Neural progenitor cell (in vitro differentiated cells): ENCODE results near the gene MACROD2. TPM values are rescaled to one million over a fixed set of nuclear protein-coding genes. Genes with fewer than 3 reads are reported as not detected.

Experiments used
- DNase-seq: peaks from one replicate; pipeline ENCODE4 v3.0.0-alpha.2; 2016; ENCODE audit warnings: low spot score
- H2AFZ ChIP-seq: fragments of 200-600 bp; sonication (generic); replicated peaks from 2 replicates; pipeline ENCODE4 v1.6.1; 2016; ENCODE audit warnings: antibody characterized with exemption
- H3F3A ChIP-seq: fragments of 200-600 bp; sonication (generic); 2 replicates; pipeline ENCODE4 v1.6.1; 2016; ENCODE audit warnings: antibody characterized with exemption, low read depth
- H3K27ac ChIP-seq: fragments of 200-600 bp; sonication (generic); 2 replicates; pipeline ENCODE4 v1.5.1; 2016; ENCODE audit warnings: mild to moderate bottlenecking
- H3K27me3 ChIP-seq: fragments of 200-600 bp; sonication (generic); 2 replicates; pipeline ENCODE4 v1.6.1; 2016; ENCODE audit warnings: mild to moderate bottlenecking, moderate library complexity
- H3K36me3 ChIP-seq: fragments of 200-600 bp; sonication (generic); 2 replicates; pipeline ENCODE4 v1.5.1; 2016
- H3K4me1 ChIP-seq: fragments of 200-600 bp; sonication (generic); 2 replicates; pipeline ENCODE4 v1.6.1; 2016; ENCODE audit warnings: mixed run types
- H3K4me2 ChIP-seq: fragments of 200-600 bp; sonication (generic); 2 replicates; pipeline ENCODE4 v1.6.1; 2016
- H3K4me3 ChIP-seq: fragments of 200-600 bp; sonication (generic); 2 replicates; pipeline ENCODE4 v1.5.1; 2016
- H3K79me2 ChIP-seq: fragments of 200-600 bp; sonication (generic); 2 replicates; pipeline ENCODE4 v1.6.1; 2016; ENCODE audit warnings: low read depth
- H3K9ac ChIP-seq: fragments of 200-600 bp; sonication (generic); 2 replicates; pipeline ENCODE4 v1.6.1; 2016
- H3K9me3 ChIP-seq: fragments of 200-600 bp; sonication (generic); 2 replicates; pipeline ENCODE4 v1.5.1; 2016; ENCODE audit warnings: low read depth
- H4K20me1 ChIP-seq: fragments of 200-600 bp; sonication (generic); 2 replicates; pipeline ENCODE4 v1.6.1; 2016; ENCODE audit warnings: low read depth
- H3K27ac Mint-ChIP-seq: 3 replicates; pipeline ENCODE4 v1.8.0; 2021; ENCODE audit warnings: mixed read lengths
- H3K27me3 Mint-ChIP-seq: 2 replicates; pipeline ENCODE4 v1.8.0; 2022; ENCODE audit warnings: low read depth, mild to moderate bottlenecking, inconsistent platforms, moderate library complexity, mixed read lengths; ENCODE audit not compliant: insufficient read depth
- H3K36me3 Mint-ChIP-seq: 3 replicates; pipeline ENCODE4 v1.8.0; 2021; ENCODE audit warnings: mixed read lengths
- H3K4me1 Mint-ChIP-seq: 3 replicates; pipeline ENCODE4 v1.8.0; 2021; ENCODE audit warnings: mixed read lengths
- H3K4me3 Mint-ChIP-seq: 3 replicates; pipeline ENCODE4 v1.8.0; 2021; ENCODE audit warnings: mild to moderate bottlenecking, moderate library complexity, mixed read lengths
- H3K9me3 Mint-ChIP-seq: 3 replicates; pipeline ENCODE4 v1.8.0; 2020; ENCODE audit warnings: mixed read lengths
- EZH2 ChIP-seq: fragments of 200-600 bp; sonication (generic); IDR thresholded peaks from 2 replicates; pipeline ENCODE4 v1.6.1; 2017; ENCODE audit warnings: antibody characterized with exemption, mild to moderate bottlenecking, moderate library complexity
- EZH2phosphoT487 ChIP-seq: fragments of 200-600 bp; sonication (generic); IDR thresholded peaks from 2 replicates; pipeline ENCODE4 v1.6.1; 2017; ENCODE audit warnings: antibody characterized with exemption
- total RNA-seq: library from RNA; depleted of rRNA; stranded (reverse); fragments of >200 nt; gene quantifications from 2 replicates; pipeline ENCODE4 v1.2.3, GENCODE V29; 2015; ENCODE audit warnings: low replicate concordance
- TF ChIP-seq, protein P1 (sequence below): fragments of 200-600 bp; sonication (generic); IDR thresholded peaks from 2 replicates; pipeline ENCODE4 v1.5.1; 2017; ENCODE audit warnings: antibody characterized with exemption, mild to moderate bottlenecking

The MACROD2 gene
- total RNA-seq, 1 donor from 2014 or later: 11.9 TPM

GRCh38 chr20:14481863-14482262 lies 486.5 kb downstream of the MACROD2 start:
- H3F3A ChIP-seq: no peaks in the 10 kb centered on the region
- no peaks in the 10 kb centered on the region for H4K20me1 ChIP-seq
- H3K36me3 Mint-ChIP-seq: no peaks in the 10 kb centered on the region
- no peak for TF ChIP-seq EZH2phosphoT487
- TF ChIP-seq, protein P1, sequence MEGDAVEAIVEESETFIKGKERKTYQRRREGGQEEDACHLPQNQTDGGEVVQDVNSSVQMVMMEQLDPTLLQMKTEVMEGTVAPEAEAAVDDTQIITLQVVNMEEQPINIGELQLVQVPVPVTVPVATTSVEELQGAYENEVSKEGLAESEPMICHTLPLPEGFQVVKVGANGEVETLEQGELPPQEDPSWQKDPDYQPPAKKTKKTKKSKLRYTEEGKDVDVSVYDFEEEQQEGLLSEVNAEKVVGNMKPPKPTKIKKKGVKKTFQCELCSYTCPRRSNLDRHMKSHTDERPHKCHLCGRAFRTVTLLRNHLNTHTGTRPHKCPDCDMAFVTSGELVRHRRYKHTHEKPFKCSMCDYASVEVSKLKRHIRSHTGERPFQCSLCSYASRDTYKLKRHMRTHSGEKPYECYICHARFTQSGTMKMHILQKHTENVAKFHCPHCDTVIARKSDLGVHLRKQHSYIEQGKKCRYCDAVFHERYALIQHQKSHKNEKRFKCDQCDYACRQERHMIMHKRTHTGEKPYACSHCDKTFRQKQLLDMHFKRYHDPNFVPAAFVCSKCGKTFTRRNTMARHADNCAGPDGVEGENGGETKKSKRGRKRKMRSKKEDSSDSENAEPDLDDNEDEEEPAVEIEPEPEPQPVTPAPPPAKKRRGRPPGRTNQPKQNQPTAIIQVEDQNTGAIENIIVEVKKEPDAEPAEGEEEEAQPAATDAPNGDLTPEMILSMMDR: no peak
- TF ChIP-seq EZH2: no peak
- DNase-seq: no peak
- no peaks in the 10 kb centered on the region for H3K36me3 ChIP-seq
- H3K9me3 ChIP-seq: no peaks in the 10 kb centered on the region
- H3K27me3 ChIP-seq: no peaks in the 10 kb centered on the region
- H3K4me3 Mint-ChIP-seq: no peak overlapping the region
- H3K9ac ChIP-seq: no peak overlapping the region
- H3K4me1 ChIP-seq: no peaks in the 10 kb centered on the region
- H3K4me3 ChIP-seq: no peak overlapping the region
- H3K27ac ChIP-seq: no peak overlapping the region
- no peak overlapping the region for H3K27ac Mint-ChIP-seq
- H2AFZ ChIP-seq: no peak overlapping the region
- H3K4me2 ChIP-seq: no peak overlapping the region
- peaks cover 6% of the 10 kb centered on the region for H3K4me1 Mint-ChIP-seq
- no peaks in the 10 kb centered on the region for H3K79me2 ChIP-seq
- H3K9me3 Mint-ChIP-seq: no peaks in the 10 kb centered on the region
- no peaks in the 10 kb centered on the region for H3K27me3 Mint-ChIP-seq

DNA sequence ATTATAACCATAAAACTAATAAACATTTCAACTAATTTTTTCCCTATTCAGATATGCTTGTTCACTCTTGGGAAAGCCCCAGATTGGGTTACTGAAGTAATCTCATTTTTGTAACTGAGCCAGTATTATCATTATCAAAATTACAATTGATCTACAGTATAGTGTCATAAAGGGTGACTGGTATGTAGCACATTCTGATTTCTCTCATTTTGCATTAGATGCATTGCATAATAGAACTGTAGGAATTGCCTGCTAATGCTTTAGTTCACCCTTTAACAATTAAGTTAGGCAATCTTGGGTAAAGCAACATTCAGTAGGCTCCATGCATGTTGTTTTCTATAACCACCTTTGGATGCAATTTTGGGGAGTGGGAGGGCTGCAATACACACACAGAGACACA lies 492.9 kb downstream of the MACROD2 start:
- no peaks in the 10 kb centered on the region for H4K20me1 ChIP-seq
- H3K4me3 ChIP-seq: no peak overlapping the region
- no peak overlapping the region for H3K4me2 ChIP-seq
- no peaks in the 10 kb centered on the region for H3K79me2 ChIP-seq
- no peak overlapping the region for H3K27ac Mint-ChIP-seq
- no peak overlapping the region for H3K9ac ChIP-seq
- peaks cover 2% of the 10 kb centered on the region for H3K4me1 Mint-ChIP-seq
- H3K4me1 ChIP-seq: no peaks in the 10 kb centered on the region
- H3F3A ChIP-seq: no peaks in the 10 kb centered on the region
- no peaks in the 10 kb centered on the region for H3K36me3 Mint-ChIP-seq
- H3K27me3 ChIP-seq: no peaks in the 10 kb centered on the region
- TF ChIP-seq, protein P1: no peak
- TF ChIP-seq EZH2 (no peak), EZH2phosphoT487 (no peak)
- H3K27me3 Mint-ChIP-seq: no peaks in the 10 kb centered on the region
- no peaks in the 10 kb centered on the region for H3K36me3 ChIP-seq
- DNase-seq: no peak
- no peaks in the 10 kb centered on the region for H3K9me3 Mint-ChIP-seq
- H2AFZ ChIP-seq: no peak overlapping the region
- H3K9me3 ChIP-seq: no peaks in the 10 kb centered on the region
- no peak overlapping the region for H3K4me3 Mint-ChIP-seq
- no peak overlapping the region for H3K27ac ChIP-seq

- Histone ChIP-seq H3K4me3 (no peak overlapping the region), H3K36me3 (no peaks in the 10 kb centered on the region), H2AFZ (no peak overlapping the region), H3K4me1 (no peaks in the 10 kb centered on the region), H3K9ac (no peak overlapping the region), H3K9me3 (no peaks in the 10 kb centered on the region), H3F3A (no peaks in the 10 kb centered on the region), H4K20me1 (no peaks in the 10 kb centered on the region), H3K27ac (no peak overlapping the region), H3K27me3 (no peaks in the 10 kb centered on the region), H3K4me2 (no peak overlapping the region), H3K79me2 (no peaks in the 10 kb centered on the region)
- Mint-ChIP-seq H3K36me3 (no peaks in the 10 kb centered on the region), H3K9me3 (no peaks in the 10 kb centered on the region), H3K4me1 (peaks cover 5% of the 10 kb centered on the region), H3K27ac (no peak overlapping the region), H3K4me3 (no peak overlapping the region), H3K27me3 (no peaks in the 10 kb centered on the region)
- TF ChIP-seq, protein P1: no peak
- TF ChIP-seq EZH2phosphoT487: no peak
- no peak for DNase-seq
Observed at GRCh38 chr20:14488756-14489479, 493.6 kb downstream of the MACROD2 start.
